ENCODE measurements around the gene SELPLG. TPM values are rescaled to one million over a fixed set of nuclear protein-coding genes. Genes with fewer than 3 reads are reported as not detected.

Gene SELPLG
- total and polyA plus RNA-seq, 4 donors, result 2.1 to 9.6 (median 4.8) TPM

GRCh38 chr12:108582978-108583770, 50.5 kb downstream of the SELPLG start:
- no peaks in the 10 kb centered on the region for H3K36me3 ChIP-seq (ENCODE audit: control insufficient read depth in 4 of 4, insufficient read depth in 3 of 4, low read depth in 1 of 4, low read length in 3 of 4)
- no peak for DNase-seq (ENCODE audit: low spot score)
- no peak overlapping the region for H3K9ac ChIP-seq (ENCODE audit: low read depth in 1 of 2, low read length in 2 of 2)
- H3K27me3 ChIP-seq (ENCODE audit: control insufficient read depth in 4 of 4, insufficient read depth in 4 of 4, low read length in 3 of 4), result no peaks in the 10 kb centered on the region
- WGBS, result 91% methylated on average over 10 of the region's 10 CpGs
- H3K4me3 ChIP-seq (ENCODE audit: low read depth in 1 of 3, low read length in 3 of 3), result no peak overlapping the region
- H3K27ac ChIP-seq (ENCODE audit: low read depth in 1 of 2, low read length in 2 of 2), result no peak overlapping the region
- H3K9me3 ChIP-seq (ENCODE audit: control insufficient read depth in 4 of 4, low read length in 3 of 4), result no peaks in the 10 kb centered on the region
- no peaks in the 10 kb centered on the region for H3K4me1 ChIP-seq (ENCODE audit: control insufficient read depth in 4 of 4, insufficient read depth in 4 of 4, low read length in 3 of 4)
- TF ChIP-seq RAD21 (IDR thresholded peaks at IDR 0.05) (no peak), RXRA (IDR thresholded peaks at IDR 0.05) (no peak), TAF1 (conservative IDR thresholded peaks at IDR 0.05) (no peak), NR2F2 (IDR thresholded peaks at IDR 0.05) (no peak), HNF4G (IDR thresholded peaks at IDR 0.05) (no peak), SP1 (IDR thresholded peaks at IDR 0.05) (no peak), REST (IDR thresholded peaks at IDR 0.05) (no peak), HNF4A (conservative IDR thresholded peaks at IDR 0.05) (no peak)

GRCh38 chr12:108582509-108582908, 51.2 kb downstream of the SELPLG start:
- Histone ChIP-seq H3K4me3 (ENCODE audit: low read depth in 1 of 3, low read length in 3 of 3) (no peak overlapping the region), H3K36me3 (ENCODE audit: control insufficient read depth in 4 of 4, insufficient read depth in 3 of 4, low read depth in 1 of 4, low read length in 3 of 4) (no peaks in the 10 kb centered on the region), H3K9me3 (ENCODE audit: control insufficient read depth in 4 of 4, low read length in 3 of 4) (no peaks in the 10 kb centered on the region), H3K27ac (ENCODE audit: low read depth in 1 of 2, low read length in 2 of 2) (no peak overlapping the region), H3K4me1 (ENCODE audit: control insufficient read depth in 4 of 4, insufficient read depth in 4 of 4, low read length in 3 of 4) (no peaks in the 10 kb centered on the region), H3K9ac (ENCODE audit: low read depth in 1 of 2, low read length in 2 of 2) (no peak overlapping the region), H3K27me3 (ENCODE audit: control insufficient read depth in 4 of 4, insufficient read depth in 4 of 4, low read length in 3 of 4) (no peaks in the 10 kb centered on the region)
- 80% methylated on average over 9 of the region's 9 CpGs for WGBS
- TF ChIP-seq NR2F2 (IDR thresholded peaks at IDR 0.05) (no peak), YY1 (IDR thresholded peaks at IDR 0.05) (no peak), FOXA1 (IDR thresholded peaks at IDR 0.05) (no peak), ZBTB33 (IDR thresholded peaks at IDR 0.05) (no peak), MAX (IDR thresholded peaks at IDR 0.05) (no peak), SP1 (IDR thresholded peaks at IDR 0.05) (no peak), CTCF (IDR thresholded peaks at IDR 0.05; ENCODE audit: low read depth, low read length, missing input control) (no peak), HNF4G (IDR thresholded peaks at IDR 0.05) (no peak), REST (IDR thresholded peaks at IDR 0.05) (no peak), HNF4A (conservative IDR thresholded peaks at IDR 0.05) (no peak), TAF1 (conservative IDR thresholded peaks at IDR 0.05) (no peak), GABPA (IDR thresholded peaks at IDR 0.05 in 1 of 2, conservative IDR thresholded peaks at IDR 0.05 in 1 of 2) (no peak), JUND (IDR thresholded peaks at IDR 0.05) (no peak), ATF3 (IDR thresholded peaks at IDR 0.05) (no peak), RAD21 (IDR thresholded peaks at IDR 0.05) (no peak)
- no peak for DNase-seq (ENCODE audit: low spot score)

All from liver (tissue), 9 donors.